Measurements from ENCODE around the gene PACC1.

PACC1 gene

DNA sequence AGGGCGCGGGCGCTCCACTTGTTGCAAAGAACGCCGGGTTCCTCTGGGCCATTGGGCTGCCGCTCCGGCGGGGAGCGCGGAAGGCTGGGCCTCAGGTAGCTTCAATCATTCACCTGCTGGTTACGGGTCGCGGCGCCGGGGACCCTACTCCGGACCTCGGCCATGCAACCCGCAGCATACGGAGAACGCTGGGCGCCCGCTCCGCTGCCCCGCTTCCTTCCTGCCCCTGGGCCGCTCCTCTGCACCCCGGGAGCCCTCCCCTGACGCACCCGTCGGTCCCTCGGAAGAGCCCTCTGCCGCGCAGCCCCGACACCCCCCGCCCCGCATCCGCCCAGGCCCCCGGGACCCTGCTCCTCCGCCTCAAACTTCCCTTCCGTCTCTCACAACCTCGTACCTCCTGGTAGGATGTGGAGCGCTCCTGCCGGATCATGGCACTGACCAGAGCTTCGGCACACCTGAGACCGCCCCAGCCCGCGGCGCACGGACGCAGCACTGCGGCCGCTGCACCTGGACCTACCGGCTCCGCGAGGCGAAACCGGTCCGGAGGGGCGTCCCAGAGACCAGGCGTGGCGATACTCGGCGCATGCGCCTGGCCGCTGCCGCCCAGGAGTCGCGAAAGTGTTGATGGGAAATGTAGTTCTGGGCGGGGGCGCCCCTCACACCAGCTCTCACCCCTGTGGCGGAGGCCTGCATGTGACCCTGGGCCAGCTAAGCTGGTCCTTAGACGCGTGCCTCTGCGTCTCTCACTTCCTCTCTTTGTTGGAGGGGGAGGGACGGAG lies at the start of gene PACC1:
TSS of gene PACC1 (minus strand) at position 559 of the 779 bp plus-strand sequence. CDS start at position 430, 129 bp downstream.
- DNase-seq, result peak; percentile 82

DNA sequence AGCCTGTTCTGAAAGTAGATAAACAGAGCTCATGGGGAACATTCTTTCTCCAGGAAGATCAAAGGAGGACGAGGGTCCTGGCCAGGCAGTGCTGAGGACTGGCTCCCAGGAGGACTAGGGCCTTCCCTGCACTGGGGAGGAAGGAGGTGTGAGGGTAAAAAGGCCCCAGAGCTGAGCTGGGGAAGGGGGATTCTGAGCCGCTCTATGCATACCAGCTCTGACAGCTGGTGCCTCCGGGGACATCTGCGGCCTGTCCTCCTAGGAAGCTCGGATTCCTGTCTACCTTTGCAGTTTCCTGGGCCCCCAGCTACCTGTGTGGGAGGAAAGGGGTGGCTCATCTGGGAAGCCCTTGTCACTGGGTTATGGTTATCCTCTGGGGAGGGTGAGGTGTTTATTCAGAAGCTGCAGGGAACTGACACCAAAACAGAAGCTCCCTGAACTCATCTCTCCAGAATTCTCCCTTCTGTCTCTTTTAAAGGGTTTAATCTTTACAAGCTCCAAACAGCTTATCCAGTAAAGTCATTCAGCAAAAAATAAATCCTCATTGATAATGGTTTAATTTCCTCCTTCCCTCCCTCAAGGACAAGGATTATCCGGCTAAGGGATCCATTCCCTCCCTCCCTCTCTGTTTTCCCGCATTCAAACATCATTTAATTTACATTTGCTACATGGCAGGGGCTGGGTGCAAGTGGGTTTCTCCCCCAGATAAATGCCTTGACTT lies 49.0 kb upstream of the PACC1 start:
- no peak for DNase-seq

DNA sequence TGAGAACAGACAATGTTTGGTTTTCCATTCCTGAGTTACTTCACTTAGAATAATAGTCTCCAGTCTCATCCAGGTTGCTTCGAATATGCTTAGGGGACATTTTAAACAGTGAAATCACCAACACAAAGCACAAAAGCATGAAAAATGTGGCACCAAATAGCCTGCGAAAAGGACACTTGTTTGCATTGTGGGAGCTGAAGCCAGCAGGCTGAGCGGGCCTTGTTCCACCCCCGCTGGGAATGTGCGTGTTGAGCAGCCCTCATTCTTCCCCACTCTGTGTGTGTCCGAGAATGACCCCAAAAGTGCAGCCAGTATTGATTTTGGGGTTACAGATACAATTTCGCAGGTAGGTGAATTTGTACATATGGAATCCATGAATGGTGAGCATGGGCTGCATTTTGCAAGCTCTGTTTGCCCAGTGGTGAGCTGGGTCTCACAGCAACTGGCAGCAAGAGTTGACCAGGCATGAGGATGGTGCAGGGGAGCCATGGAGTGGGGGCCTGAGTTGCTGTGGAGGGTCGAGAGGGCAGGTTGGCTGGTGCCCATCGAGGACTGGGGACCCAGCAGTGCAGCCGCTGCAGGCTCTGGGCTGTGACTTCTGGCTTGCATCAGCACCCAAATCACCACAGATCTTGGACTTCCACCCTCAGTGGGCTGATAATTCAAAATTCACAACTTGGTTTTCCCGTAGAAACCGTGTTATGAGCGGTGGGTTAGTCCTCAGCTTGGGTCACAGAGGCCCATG lies 47.4 kb upstream of the PACC1 start:
- DNase-seq, result no peak

DNA sequence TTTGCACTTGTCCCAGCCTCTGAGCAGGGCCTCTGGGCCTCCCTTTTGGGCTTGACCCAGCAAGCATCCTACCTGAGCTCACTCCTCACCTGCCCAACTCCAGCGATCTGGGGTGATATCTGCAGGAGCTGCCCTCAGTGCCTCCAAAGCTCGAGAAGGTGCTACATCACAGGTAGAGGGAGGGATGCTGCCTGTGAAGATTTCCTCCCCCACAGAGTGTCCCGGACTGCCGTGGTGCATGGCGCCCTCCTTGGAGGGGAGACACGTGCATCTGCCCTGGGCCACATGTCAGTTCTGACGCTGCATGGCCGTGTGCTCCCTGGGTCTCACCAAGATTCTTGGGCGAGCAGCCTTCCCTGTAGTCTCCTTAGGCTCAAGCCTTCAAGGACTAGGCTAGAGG lies 45.7 kb upstream of the PACC1 start:
- DNase-seq, result no peak

DNA sequence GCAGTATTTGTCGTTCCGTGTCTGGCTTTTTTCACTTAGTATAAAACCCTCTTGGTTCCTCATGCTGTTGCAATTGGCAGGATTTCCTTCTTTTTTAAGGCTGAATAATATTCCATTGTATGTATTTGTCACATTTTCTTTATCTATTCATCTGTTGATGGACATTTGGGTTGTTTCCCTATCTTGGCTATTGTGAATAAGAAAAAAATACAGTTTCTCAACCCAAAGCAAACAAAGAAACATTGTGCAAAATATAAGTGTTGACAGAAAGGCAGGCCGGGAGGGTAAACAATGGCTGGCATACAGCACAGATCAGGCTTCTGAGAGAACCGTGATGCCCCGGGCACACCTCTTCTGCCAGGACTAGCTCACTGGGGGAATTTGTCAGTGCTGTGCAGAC lies 45.0 kb upstream of the PACC1 start:
- no peak for DNase-seq

DNA sequence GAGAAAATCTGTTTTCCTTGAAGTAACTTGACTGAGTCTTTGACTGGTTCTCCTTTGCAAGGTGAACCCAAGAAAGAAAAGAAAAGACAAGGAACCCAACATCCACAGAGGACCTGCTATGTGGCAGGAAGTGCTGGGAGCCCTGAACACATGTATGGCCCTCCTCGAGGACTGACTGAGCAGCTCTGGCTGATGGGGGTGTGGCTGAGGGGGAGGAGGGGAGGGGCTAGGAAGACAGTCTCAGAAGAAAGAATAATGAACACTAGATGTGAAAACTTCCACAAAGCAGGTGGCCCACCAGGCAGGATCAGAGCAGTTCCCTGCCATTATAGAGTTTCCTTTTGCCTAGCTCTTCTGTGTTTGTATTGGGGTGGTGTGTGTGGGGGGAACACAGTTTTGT lies 44.1 kb upstream of the PACC1 start:
- DNase-seq, result no peak

DNA sequence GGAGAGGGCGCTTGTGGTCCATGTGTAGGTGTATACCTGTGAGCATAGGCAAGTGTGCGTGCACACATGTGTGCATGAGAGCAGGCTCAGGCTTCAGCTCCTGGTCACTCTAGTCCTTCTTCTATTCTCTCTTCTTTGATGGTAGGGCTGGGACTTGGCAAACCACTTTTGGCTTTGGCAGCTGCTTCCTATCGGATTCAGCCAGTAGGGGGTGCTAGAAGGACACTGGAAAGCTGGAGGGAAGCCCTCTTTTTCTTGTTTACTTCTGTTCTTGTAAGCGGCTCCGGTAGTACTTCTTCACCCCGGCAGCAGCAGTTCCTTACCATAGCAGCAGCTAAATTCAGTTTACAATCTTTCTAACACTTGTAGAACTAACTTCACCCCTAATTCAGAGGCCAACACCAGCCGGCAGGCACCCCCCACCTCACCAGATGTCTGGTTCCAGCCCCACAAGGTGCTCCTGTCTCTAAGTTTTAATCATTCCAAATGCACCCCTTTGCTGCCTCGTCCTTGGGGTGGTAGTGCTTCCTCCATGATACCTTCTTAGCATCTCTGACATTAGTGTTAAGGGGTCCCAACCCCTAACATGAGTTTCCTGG lies 43.2 kb upstream of the PACC1 start:
- DNase-seq, result peak; percentile 18

DNA sequence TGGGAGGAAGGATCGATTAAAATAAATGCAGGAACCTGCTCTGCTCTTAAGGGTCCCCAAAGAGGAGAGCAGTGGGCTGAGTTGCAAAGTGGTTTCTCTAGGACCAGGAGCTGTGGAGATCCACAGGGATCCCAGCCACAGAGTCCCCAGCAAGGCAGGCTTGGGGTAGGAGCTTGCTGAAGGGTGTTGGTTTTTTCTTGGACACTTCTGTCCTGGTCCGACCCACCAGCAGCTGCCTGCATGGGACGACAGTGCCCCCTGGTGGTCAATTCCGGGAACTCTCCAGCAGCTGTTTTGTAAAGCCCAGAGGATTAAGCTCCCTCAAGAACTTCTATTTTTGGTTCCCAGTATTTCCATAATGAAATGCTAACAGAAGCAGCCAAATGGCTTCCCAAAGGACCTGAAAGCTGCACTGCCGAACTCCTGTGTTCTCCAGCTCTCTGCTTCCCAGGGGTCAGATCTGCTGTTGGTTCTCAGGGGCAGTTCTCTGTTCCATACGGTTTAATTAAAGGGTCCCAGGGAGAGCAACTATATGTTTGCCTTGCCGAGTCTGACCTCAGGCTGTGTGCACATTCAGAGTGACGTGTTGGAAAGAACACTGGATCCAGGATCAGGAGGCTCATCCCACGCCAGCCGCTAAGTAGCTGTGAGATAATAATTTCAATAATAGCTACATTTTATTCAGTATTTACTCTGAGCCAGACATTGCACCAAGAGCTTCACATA lies 41.3 kb upstream of the PACC1 start:
- DNase-seq, result peak; percentile 64

DNA sequence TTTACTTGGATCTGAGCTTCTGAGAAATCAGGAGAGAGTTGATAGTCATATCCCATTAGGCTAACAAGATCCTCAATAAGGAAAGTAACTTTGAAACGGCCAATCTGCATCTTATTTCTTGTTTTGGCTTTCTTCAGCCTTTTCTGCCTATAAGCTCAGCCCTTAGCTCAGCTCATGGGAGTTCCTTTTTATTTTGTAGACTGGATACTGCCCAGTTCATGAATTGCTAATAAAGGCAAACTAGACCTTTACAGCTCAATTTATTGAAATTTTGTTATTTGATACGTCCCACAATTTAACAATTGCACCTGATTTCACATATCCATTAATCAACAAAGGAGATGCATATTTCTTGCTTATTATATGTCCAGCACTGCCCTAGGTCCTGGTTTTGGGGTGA lies 40.7 kb upstream of the PACC1 start:
- DNase-seq, result no peak

DNA sequence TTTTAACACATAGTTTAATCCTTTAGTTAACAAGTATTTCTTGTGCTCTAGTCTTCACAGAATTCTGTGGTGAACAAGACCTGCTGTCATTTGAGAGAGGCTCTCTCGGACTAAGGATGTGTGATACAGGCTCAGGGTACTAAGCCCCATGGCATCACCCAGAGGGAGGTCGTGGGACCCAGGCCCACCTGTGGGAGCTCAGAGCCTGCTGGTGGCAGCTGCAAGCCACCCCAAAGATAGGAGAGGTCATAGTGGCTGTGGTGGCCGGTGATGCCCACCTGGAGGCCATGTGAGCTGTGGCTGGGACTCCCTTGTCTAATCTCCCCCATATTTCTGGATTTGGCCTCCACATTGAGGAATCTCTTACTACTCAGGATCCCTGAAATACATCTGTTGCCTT lies 40.1 kb upstream of the PACC1 start:
- DNase-seq, result no peak

DNA sequence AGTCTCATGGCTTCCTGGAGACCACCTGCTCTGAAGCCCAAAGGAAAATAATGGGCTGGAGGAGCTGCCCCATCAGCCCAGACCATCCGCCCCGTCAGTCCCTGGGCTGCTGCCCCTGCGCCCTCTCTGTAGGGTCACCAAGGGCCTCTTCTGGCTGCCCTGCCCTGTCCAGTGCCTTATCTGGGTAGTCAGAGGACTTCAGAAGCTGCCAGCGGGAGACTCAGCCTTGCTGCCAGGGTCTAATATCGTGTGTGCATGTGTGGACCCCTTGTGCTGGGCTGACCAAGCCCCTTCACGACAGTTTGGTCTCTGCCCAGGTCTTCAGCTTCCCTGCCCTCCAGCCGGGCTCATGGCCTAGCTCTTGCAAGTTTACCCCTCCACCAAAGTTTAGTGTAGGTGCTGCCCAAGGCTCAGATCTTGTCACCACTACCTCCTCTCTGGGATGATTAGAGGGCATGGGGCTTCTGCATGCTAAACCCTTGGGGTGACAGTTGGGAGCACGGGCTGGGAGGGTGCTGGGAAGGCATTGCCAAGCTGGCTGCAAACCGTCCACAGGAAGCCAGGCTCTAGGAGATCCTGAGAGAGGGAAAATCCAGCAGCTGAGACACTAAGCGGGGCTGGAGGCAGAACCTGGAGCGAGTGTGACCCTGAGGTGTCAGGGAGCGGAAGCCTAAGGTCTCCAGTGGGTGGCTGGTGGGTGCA lies 38.6 kb upstream of the PACC1 start:
- no peak for DNase-seq

DNA sequence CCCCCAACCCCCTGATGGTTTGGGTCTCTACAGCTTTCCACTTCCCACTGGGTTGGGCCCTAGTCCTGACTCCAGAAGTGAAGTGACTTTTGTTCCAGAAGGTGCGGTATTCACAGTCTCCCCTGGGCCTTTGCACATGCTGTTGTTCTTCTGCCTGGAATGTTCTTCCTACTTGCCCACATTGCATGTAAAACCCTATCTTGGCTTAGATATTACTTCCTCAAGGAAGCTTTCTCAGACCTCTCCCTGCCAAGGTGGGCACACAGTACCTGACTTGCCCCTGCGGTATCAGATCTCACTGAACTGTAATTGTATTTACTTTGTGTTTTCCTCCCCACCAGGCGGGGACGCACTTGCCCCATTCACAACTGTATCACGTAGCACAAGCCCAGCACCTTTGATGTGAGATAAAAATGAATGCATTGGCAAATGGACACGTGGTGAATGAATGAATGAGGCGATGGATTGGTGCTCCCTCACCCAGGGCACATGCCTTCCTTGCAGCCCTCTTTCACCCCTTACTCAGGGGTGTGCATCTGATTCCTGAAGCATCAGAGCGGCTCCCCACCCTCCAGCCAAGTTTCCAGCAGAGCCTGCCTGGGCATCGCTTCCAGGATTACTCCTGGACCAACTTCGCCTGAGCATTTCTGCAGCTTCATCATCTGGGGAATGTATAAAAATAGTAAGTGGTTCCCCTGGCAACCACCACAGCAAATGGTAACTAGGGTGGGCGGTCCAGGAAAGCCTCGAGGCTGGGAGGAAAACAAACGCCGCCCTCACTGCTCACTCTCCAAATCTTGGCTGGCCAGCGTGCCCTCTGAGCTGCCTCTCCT lies 37.9 kb upstream of the PACC1 start:
- DNase-seq, result peak; percentile 50

DNA sequence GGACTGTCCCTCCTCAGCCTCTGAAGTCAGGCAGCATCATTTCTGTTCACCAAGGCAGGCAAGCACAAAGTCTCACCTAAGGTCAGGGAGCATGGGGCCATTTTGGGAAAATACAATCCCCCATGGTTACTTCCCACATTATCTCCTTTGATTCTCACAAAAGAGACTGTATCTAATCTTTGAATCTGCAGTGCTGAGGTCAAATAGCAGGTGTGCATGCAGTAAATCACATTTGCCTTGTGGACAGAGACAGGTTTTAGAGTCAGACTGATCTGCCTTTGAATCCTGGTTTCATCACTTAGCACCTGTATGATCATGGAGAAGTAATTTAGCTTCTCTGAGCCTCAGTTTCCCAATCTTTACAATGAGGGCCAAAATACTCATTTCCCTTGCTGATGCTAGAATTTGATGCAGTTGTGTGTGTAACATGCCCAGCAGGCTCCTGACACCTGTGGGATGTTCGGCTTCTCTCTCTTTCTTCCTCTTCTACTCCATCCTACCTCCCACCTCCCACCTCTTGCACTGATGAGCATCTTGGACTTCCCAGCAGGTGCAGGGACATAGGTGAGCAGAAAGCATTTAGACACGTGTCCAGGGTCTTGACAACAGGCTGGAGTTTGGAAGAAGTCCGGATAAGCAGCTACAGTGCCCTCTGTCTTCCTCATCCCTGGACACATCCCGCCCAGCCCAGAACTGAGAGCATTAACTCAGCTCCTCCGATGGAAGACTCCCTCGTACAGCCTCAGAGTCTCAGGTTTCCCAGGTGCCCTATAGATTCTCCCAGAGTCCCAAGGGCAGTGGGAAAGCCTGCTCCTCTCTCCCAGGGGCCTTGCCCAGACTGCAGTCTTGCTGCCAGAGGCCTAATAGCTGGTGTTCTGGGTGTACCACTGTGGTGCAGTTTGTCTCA lies 37.0 kb upstream of the PACC1 start:
- no peak for DNase-seq

DNA sequence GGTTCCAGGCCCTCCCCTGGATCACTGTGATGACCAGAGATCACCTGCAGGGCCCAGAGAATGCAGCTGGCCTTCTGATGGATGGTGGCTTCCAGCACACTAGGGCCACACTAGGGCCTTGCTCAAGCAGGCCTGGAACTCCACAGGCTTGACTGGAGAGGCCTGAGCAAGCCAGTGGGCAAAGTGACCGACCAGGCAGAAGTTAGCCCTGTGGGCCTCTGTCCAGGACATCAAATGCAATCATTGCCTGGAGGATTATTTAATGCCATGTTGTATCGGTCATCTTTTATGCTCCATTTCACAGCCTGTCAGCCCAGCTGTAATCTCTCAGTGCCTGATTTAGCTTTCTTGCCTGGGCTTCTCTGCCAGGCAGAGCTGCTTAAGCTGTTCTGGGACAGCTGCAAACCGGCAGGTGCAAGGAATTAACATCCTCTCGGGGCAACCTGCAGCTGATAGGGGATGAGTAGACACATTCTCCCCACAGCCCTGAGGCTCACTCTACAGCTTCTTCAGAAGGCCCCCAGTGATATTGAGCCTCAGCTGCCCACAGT lies 35.7 kb upstream of the PACC1 start:
- DNase-seq, result no peak

DNA sequence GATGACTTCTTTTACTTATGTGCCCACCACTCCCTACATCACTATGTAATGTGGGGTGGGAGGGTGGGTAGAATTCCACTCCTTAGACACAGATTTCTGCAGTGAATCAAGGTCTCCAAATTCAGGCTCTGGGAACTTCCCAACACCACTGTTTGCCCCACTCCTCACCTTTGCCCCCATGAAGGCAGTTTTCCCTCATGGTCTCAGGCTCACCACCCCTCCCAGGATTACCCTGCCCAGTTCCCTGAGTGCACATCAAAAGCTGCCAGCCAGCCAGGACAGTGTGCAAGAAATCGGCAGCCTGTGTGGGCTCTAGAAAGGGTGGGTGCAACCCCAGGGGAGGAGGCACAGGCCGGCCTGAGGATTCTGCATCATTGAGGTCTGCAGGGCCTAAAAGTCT lies 32.8 kb upstream of the PACC1 start:
- no peak for DNase-seq

DNA sequence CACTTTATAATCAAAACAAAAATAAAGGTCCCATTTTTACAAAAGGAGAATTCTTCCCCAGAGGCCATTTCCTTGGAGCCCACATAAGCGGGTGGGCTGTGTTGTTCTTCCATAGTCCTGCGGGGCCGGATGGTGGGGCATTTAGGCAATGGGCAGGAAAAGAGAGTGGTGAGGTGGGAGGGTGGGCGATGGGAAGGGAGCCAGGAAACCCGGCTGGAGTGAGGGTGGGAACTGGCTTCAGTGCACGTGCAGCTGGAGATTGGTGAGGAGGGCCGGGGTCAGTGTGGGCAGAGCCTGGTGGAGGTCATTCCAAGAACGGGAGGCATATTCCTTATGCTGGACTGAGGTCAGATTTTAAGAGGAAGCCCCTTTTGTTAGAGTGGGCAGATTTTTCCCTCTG lies 31.6 kb upstream of the PACC1 start:
- DNase-seq, result no peak

DNA sequence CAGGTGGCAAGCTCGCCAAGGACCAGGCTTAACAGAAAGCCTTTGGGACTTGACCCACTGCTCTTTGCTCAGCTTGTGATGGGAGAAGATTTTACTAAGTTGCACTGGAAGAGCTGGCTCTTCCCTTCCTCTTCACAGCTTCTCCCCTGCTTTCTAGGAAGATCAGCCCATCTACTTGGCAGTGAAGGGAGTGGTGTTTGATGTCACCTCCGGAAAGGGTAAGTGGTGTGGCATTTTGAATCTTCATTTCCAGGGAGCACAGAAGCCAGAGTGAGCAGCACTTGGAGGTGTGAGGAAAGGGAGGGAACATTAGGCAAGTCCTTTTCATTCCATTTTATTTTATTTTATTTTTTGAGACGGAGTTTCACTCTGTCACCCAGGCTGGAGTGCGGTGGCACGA lies 27.7 kb upstream of the PACC1 start:
- DNase-seq, result no peak

DNA sequence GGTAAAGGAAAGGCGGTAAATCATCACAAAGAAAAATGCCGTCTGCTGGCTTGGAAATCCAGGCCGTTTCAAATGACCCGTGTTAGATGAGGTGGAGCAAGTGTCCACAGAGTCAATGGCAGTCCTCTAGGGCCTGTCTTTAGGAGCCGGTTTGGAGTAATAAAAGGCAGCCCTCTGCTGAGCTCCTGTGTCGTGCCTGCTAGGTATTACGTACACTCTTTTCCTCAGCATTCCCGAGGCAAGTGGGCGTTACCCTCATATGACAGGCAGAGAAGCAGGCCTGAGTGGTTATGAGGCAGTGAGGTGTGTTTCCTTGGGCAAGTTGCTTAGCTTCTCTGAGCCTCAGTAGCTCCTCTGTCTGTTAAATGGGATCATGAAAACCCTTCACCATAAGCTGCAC lies 25.7 kb upstream of the PACC1 start:
- DNase-seq, result no peak

DNA sequence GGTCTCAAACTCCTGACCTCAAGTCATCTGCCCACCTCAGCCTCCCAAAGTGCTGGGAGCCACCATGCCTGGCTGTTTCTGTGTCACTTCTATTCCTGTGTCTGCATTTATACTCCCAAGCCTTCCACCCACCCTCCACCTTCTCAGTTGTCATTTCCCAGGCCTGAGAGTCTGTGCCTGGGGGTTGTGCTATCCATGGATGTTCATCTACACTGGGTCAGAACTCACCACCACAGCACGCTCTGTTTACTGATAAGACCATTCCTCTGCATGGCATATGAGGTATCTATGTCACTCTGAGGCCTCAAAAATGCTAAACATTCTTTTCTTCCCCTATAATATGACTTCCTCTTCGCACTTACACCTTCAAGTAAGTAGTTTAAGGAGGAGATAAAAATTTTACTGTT lies 24.1 kb upstream of the PACC1 start:
- no peak for DNase-seq

Measured in fibroblast of skin of right quadriceps (primary cell).